Measurements from ENCODE around the gene POLR2A. TPM values are rescaled to one million over a fixed set of nuclear protein-coding genes. Genes with fewer than 3 reads are reported as not detected.

POLR2A gene
- total RNA-seq, 4 donors from 2014 or later: 59.3 to 94.9 (median 78.2) TPM

- no peak for TF ChIP-seq POLR2A (IDR thresholded peaks at IDR 0.05)
- no peak for TF ChIP-seq CTCF (IDR thresholded peaks at IDR 0.05)
- 64 to 69% methylated on average over 6 of the region's 6 CpGs for WGBS, 2 donors
- intact Hi-C loops (cut with DNase I): no loop called here
- Histone ChIP-seq H3K27ac (no peak overlapping the region), H3K4me3 (no peak overlapping the region), H3K36me3 (no peaks in the 10 kb centered on the region), H3K27me3 (no peaks in the 10 kb centered on the region), H3K9me3 (no peaks in the 10 kb centered on the region), H3K4me1 (peaks cover 10 to 22% (median 17%) of the 10 kb centered on the region in 3 donors)
- DNase-seq: no peak
Observed at GRCh38 chr17:7544911-7545310, 60.7 kb downstream of the POLR2A start.

GRCh38 chr17:7548585-7549400 is 64.6 kb downstream of the POLR2A start, which contains the start of gene TNFSF12:
Gene TNFSF12, plus strand, starts transcription at chr17:7549058. Its CDS starts 96 bp downstream, at chr17:7549154.
- peak in 1 of 6 experiments; percentile 27 for TF ChIP-seq CTCF (IDR thresholded peaks at IDR 0.05)
- peak in 2 of 4 donors; percentile 30 to 38 for TF ChIP-seq POLR2A (IDR thresholded peaks at IDR 0.05)
- Histone ChIP-seq H3K36me3 (peaks cover 0 to 12% (median 0%) of the 10 kb centered on the region in 3 donors), H3K27ac (peak within 1 kb of the TSS; percentile 80 to 97 (median 89)), H3K4me1 (peaks cover 15 to 34% (median 17%) of the 10 kb centered on the region in 3 donors), H3K27me3 (no peaks in the 10 kb centered on the region), H3K9me3 (no peaks in the 10 kb centered on the region), H3K4me3 (peak within 1 kb of the TSS; percentile 57 to 88 (median 66))
- intact Hi-C loops (cut with DNase I): no loop called here
- 0 to 2% methylated on average over 6 to 11 of the region's 65 CpGs for WGBS, 2 donors
- DNase-seq: no peak

Small RNA genes lying within 50 kb of the gene (small RNA-seq; reads per million reads assigned to genes)
- gene RF00019: 0 reads per million in 4 donors

Other genes starting within 250 kb of the POLR2A start
- 10 to 100 TPM; 21.4 to 58.0 (median 37.3) TPM for gene DVL2, start 249.8 kb upstream of the POLR2A start, total RNA-seq
- 10 to 100 TPM; 24.7 to 30.6 (median 27.0) TPM for gene PHF23, start 244.9 kb upstream of the POLR2A start, total RNA-seq
- 100 to 1,000 TPM; 172 to 384 (median 197) TPM for gene GABARAP, start 241.9 kb upstream of the POLR2A start, total RNA-seq
- 10 to 100 TPM; 42.0 to 52.1 (median 47.8) TPM for gene CTDNEP1, start 232.6 kb upstream of the POLR2A start, total RNA-seq
- 10 to 100 TPM; 14.9 to 21.8 (median 16.6) TPM for gene ELP5, start 232.2 kb upstream of the POLR2A start, total RNA-seq
- 100 to 1,000 TPM; 172 to 411 (median 208) TPM for gene CLDN7, start 221.9 kb upstream of the POLR2A start, total RNA-seq
- 10 to 100 TPM in 1 of 4 donors, 1 to 10 TPM in 2, under 1 TPM in 1; 0.83 to 21.7 (median 2.5) TPM for gene SLC2A4, start 202.6 kb upstream of the POLR2A start, total RNA-seq
- 1 to 10 TPM in 3 of 4 donors, under 1 TPM in 1; 0.44 to 3.8 (median 2.3) TPM for gene YBX2, start 189.7 kb upstream of the POLR2A start, total RNA-seq
- 100 to 1,000 TPM; 324 to 543 (median 394) TPM for gene EIF5A, start 176.7 kb upstream of the POLR2A start, total RNA-seq
- gene GPS2, start 169.0 kb upstream of the POLR2A start, total RNA-seq: 10 to 100 TPM; 40.9 to 80.7 (median 70.5) TPM
- 10 to 100 TPM in 3 of 4 donors, 1 to 10 TPM in 1; 9.7 to 18.7 (median 14.4) TPM for gene NEURL4, start 155.0 kb upstream of the POLR2A start, total RNA-seq
- gene ACAP1, start 147.8 kb upstream of the POLR2A start, total RNA-seq: 1 to 10 TPM; 3.2 to 5.5 (median 3.8) TPM
- gene KCTD11, start 132.2 kb upstream of the POLR2A start, total RNA-seq: 10 to 100 TPM; 12.6 to 26.6 (median 22.1) TPM
- gene TMEM95, start 129.2 kb upstream of the POLR2A start, total RNA-seq: not detected
- gene TNK1, start 103.3 kb upstream of the POLR2A start, total RNA-seq: 10 to 100 TPM in 2 of 4 donors, 1 to 10 TPM in 2; 6.2 to 15.2 (median 9.9) TPM
- 10 to 100 TPM; 18.6 to 33.5 (median 24.7) TPM for gene PLSCR3, start 89.8 kb upstream of the POLR2A start, total RNA-seq
- 10 to 100 TPM; 27.9 to 88.0 (median 66.7) TPM for gene TMEM256, start 80.3 kb upstream of the POLR2A start, total RNA-seq
- gene NLGN2, start 76.5 kb upstream of the POLR2A start, total RNA-seq: 1 to 10 TPM; 1.4 to 5.3 (median 2.0) TPM
- not detected for gene SPEM1, start 64.0 kb upstream of the POLR2A start, total RNA-seq
- not detected for gene SPEM2, start 58.8 kb upstream of the POLR2A start, total RNA-seq
- gene SPEM3, start 55.5 kb upstream of the POLR2A start, total RNA-seq: not detected
- 10 to 100 TPM; 12.2 to 20.8 (median 16.9) TPM for gene TMEM102, start 48.9 kb upstream of the POLR2A start, total RNA-seq
- 10 to 100 TPM in 1 of 4 donors, 1 to 10 TPM in 3; 2.7 to 18.1 (median 6.1) TPM for gene FGF11, start 44.9 kb upstream of the POLR2A start, total RNA-seq
- gene CHRNB1, start 39.3 kb upstream of the POLR2A start, total RNA-seq: 1 to 10 TPM; 2.4 to 7.2 (median 4.6) TPM
- gene ZBTB4, start 4.7 kb upstream of the POLR2A start, total RNA-seq: 10 to 100 TPM; 13.4 to 35.1 (median 28.5) TPM
- gene SLC35G6, start 2.9 kb upstream of the POLR2A start, total RNA-seq: not detected
- 10 to 100 TPM in 1 of 4 donors, 1 to 10 TPM in 3; 3.5 to 41.6 (median 6.5) TPM for gene TNFSF12, start 64.7 kb downstream of the POLR2A start, total RNA-seq
- 10 to 100 TPM in 2 of 4 donors, 1 to 10 TPM in 2; 3.8 to 21.7 (median 10.9) TPM for gene TNFSF13, start 74.4 kb downstream of the POLR2A start, total RNA-seq
- gene SENP3, start 77.6 kb downstream of the POLR2A start, total RNA-seq: 10 to 100 TPM; 32.1 to 65.4 (median 48.3) TPM
- gene CD68, start 95.3 kb downstream of the POLR2A start, total RNA-seq: 10 to 100 TPM; 32.1 to 52.9 (median 45.2) TPM
- 100 to 1,000 TPM in 2 of 4 donors, 10 to 100 TPM in 2; 69.3 to 123 (median 100) TPM for gene MPDU1, start 99.5 kb downstream of the POLR2A start, total RNA-seq
- gene SOX15, start 105.7 kb downstream of the POLR2A start, total RNA-seq: 100 to 1,000 TPM in 2 of 4 donors, 10 to 100 TPM in 2; 89.1 to 127 (median 103) TPM
- 10 to 100 TPM; 17.2 to 24.0 (median 20.6) TPM for gene FXR2, start 130.5 kb downstream of the POLR2A start, total RNA-seq
- 10 to 100 TPM; 20.5 to 55.9 (median 31.3) TPM for gene SAT2, start 143.5 kb downstream of the POLR2A start, total RNA-seq
- gene SHBG, start 145.8 kb downstream of the POLR2A start, total RNA-seq: not detected
- 1 to 10 TPM in 1 of 4 donors, under 1 TPM in 2, not detected in 1; 0.09 to 1.5 (median 0.21) TPM for gene ATP1B2, start 166.6 kb downstream of the POLR2A start, total RNA-seq
- 10 to 100 TPM; 26.6 to 35.1 (median 33.9) TPM for gene TP53, start 203.1 kb downstream of the POLR2A start, total RNA-seq
- 1 to 10 TPM; 3.5 to 6.0 (median 3.8) TPM for gene WRAP53, start 204.1 kb downstream of the POLR2A start, total RNA-seq
- 1 to 10 TPM in 3 of 4 donors, under 1 TPM in 1; 0.70 to 2.7 (median 1.9) TPM for gene EFNB3, start 220.8 kb downstream of the POLR2A start, total RNA-seq
- gene DNAH2, start 233.4 kb downstream of the POLR2A start, total RNA-seq: under 1 TPM in 3 of 4 donors, not detected in 1; under 0.01 to 0.04 (median 0.03) TPM

Measured in esophagus squamous epithelium (tissue), 5 donors.